GM21825 (cell line): ENCODE measurements around the gene TLR10.

Experiments used
- ATAC-seq: cut with Tn5 transposase; IDR thresholded peaks from one replicate; pipeline ENCODE4 v1.9.1; 2021; ENCODE audit warnings: mild to moderate bottlenecking, moderate library complexity; ENCODE audit not compliant: unreplicated experiment

TLR10 gene

GRCh38 chr4:38734911-38735310 lies 47.9 kb downstream of the TLR10 start:
- ATAC-seq, result no peak

DNA sequence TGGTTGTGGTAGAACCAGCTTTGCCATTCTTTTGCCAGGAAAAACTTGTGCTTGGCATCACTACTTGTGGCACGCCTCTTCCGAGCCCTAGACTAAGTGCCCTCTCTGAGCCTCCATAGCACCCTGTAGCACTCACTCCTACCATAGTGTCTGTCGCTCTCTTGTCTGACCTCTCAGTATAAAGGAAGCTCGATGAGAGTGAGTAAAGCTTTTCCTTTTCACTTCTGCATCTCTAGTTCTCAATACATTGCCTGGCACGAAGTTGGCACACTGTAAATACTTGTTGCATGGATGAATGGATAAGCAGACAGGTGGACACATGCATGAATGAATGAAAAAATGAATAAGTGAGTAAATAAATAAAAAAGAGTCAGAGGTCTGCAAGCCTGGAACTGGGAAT lies 48.3 kb downstream of the TLR10 start:
- ATAC-seq, result no peak

DNA sequence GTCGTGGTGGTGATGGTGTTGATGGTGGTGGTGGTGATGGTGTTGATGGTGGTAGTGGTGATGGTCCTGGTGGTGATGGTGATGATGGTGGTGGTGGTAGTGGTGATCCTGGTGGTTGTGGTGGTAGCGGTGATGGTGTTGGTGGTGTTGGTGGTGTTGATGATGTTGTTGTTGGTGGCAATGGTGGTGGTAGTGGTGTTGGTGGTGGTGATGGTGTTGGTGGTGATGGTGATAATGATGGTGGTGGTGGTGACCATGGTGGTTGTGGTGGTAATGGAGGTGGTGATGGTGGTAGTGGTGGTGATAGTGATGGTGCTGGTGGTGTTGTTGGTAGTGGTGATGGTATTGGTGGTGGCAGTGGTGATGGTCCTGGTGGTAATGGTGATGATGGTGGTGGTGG lies 49.1 kb downstream of the TLR10 start:
- no peak for ATAC-seq

GRCh38 chr4:38730830-38731646 lies 51.8 kb downstream of the TLR10 start:
- peak; percentile 76 for ATAC-seq

DNA sequence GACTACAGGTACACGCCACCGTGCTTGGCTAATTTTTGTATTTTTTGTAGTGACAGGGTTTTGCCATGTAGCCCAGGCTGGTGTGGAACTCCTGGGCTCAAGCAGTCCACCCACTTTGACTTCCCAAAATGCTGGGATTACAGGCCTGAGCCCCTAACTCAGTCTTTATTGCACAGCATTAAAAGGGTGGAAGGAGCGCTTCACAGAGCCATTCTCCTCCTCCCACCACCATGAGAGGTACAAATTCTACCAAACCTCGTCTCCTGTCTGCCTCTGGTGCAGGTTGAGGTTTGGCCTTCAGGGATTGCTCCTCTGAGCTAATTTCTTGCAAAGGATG lies 52.3 kb downstream of the TLR10 start:
- no peak for ATAC-seq

DNA sequence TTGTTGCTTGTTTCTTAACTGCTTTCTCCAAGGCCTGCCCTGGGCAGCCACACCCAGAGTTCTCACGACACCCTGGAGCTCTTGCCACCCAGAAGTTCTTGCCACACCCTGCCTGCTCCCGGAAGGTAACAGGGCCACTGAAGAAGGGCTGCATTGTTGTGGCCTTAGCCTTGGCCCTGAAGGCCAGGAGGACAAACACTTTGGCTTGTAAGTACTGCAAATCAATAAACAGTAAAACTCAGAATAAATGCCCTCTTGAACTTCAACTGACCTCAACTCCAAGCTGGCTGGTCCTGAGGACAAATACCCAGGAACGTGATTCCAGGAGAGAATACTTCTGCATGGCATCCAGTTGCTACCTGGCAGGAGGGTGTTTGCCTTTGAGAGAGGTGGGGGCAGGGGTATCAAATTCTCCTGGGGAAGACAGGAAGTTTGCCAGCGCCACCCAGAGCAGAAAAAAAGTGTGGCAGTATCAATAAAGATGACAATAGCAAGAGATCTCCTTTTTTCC lies 54.1 kb downstream of the TLR10 start:
- ATAC-seq, result no peak

DNA sequence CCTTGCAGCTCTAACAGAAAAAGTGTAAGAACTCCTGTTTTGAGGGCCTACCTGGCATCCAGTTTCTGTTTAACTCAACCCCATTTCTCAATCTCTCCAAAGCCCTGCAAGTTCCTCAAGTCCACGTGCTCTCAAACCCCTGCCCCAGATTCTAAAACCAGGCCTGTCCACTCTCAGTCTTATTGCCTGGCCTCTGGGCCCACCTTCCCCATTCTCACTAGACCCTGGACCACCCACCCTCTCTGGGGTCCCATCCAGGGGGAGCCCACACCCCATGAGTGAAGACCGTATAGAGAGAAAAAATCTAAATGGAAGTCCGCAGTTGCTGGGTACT lies 58.3 kb downstream of the TLR10 start:
- ATAC-seq, result no peak

DNA sequence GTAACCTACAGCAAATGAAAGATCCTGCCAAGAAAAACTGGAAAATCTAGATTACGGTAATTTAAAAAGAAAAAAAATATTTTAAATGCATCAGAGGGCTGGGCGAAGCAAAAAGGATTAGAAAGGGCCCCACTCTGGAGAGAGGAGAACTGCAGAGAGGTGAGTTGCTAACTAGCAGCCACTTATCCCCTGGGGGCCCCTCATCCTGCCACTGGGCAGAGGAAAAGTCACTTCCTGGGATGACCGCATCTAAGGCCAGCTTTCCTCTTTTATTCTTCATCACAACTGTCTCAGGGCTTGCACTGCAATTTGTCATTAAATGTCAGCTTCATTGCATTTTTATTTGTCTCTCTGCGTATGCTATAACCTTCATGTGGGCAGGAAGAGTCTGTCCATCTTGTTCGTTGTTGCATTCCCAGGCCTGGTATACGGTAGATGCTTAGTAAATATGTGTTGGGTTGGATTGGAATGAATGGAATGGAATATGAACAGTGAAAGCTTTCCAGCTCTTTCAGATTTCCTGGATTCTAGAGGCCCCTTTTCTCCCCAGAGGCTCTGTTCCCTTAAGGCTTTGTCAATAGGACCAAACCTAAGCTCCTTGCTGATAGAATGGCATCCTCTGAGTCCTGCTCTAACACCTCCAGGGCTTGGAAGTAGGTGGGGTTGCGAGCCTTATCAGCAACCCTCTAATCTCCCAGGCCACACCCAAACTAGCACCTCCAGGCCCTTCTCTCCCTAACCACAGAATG lies 58.9 kb downstream of the TLR10 start:
- no peak for ATAC-seq

GRCh38 chr4:38723114-38723513 lies 59.7 kb downstream of the TLR10 start:
- ATAC-seq, result no peak
